HG03558 (cell line): ENCODE data around the gene CASR.

ENCODE experiments used
- ATAC-seq: cut with Tn5 transposase; IDR thresholded peaks from one replicate; pipeline ENCODE4 v1.9.1; 2021; ENCODE audit warnings: moderate number of reproducible peaks; ENCODE audit not compliant: unreplicated experiment; ENCODE audit errors: extremely low read depth

Gene CASR

GRCh38 chr3:122208579-122208978 lies 25.1 kb downstream of the CASR start:
- ATAC-seq: no peak

- ATAC-seq: no peak
Measured at GRCh38 chr3:122213650-122214049, 30.2 kb downstream of the CASR start.

- no peak for ATAC-seq
Measured at GRCh38 chr3:122214711-122215110, 31.2 kb downstream of the CASR start.

GRCh38 chr3:122215592-122216298 lies 32.3 kb downstream of the CASR start:
- ATAC-seq: no peak

- no peak for ATAC-seq
Measured at GRCh38 chr3:122217901-122218300, 34.4 kb downstream of the CASR start.

GRCh38 chr3:122219242-122219872 lies 35.9 kb downstream of the CASR start:
- no peak for ATAC-seq

- no peak for ATAC-seq
Measured at GRCh38 chr3:122227036-122227781, 43.7 kb downstream of the CASR start.

- no peak for ATAC-seq
Measured at GRCh38 chr3:122230174-122230573, 46.7 kb downstream of the CASR start.

GRCh38 chr3:122231465-122232157 lies 48.1 kb downstream of the CASR start:
- no peak for ATAC-seq

GRCh38 chr3:122232485-122232884 lies 49.0 kb downstream of the CASR start:
- no peak for ATAC-seq

- ATAC-seq: peak; percentile 55
Measured at GRCh38 chr3:122233101-122233952, 49.9 kb downstream of the CASR start.

- ATAC-seq: no peak
Measured at GRCh38 chr3:122234117-122234516, 50.6 kb downstream of the CASR start.

GRCh38 chr3:122235147-122235546 lies 51.7 kb downstream of the CASR start:
- peak; percentile 42 for ATAC-seq

- no peak for ATAC-seq
Measured at GRCh38 chr3:122239112-122239511, 55.6 kb downstream of the CASR start.

- no peak for ATAC-seq
Measured at GRCh38 chr3:122245513-122246174, 62.2 kb downstream of the CASR start.

- no peak for ATAC-seq
Measured at GRCh38 chr3:122246199-122246598, 62.7 kb downstream of the CASR start.

- no peak for ATAC-seq
Measured at GRCh38 chr3:122247087-122247824, 63.8 kb downstream of the CASR start.

GRCh38 chr3:122247825-122248185 lies 64.3 kb downstream of the CASR start:
- no peak for ATAC-seq

GRCh38 chr3:122251428-122251827 lies 68.0 kb downstream of the CASR start:
- no peak for ATAC-seq
